GM12874 (cell line): ENCODE data around the gene FRS3.

Experiments used
- CTCF ChIP-seq: IDR thresholded peaks from 2 replicates; pipeline ENCODE4 v1.5.1; 2011; ENCODE audit warnings: low read depth, mild to moderate bottlenecking, control low read depth, low read length, moderate library complexity; ENCODE audit not compliant: insufficient read depth

Gene FRS3

GRCh38 chr6:41750374-41750773, 29.3 kb downstream of the FRS3 start:
- TF ChIP-seq CTCF = no peak

DNA sequence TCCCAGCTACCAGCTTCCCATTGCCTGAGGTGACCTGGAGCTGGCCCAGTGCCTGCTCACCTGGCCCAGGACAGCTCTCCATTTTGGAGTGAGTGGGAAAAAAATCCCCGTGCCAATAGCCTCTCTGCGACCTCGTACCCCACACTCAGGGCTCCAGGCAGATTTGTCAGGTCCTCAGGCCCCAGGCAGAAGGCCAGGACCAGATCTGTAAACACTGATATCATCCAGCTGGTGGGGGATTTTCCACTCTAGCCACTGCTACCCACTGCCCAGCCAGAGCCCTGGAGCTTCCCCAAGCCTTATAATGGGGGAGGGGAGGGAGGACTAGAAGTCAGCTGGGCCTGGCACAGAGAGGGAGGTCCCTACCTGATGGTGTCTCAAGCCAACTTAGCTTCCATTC, 31.2 kb downstream of the FRS3 start:
- no peak for TF ChIP-seq CTCF

GRCh38 chr6:41748102-41748477, 31.6 kb downstream of the FRS3 start:
- no peak for TF ChIP-seq CTCF

DNA sequence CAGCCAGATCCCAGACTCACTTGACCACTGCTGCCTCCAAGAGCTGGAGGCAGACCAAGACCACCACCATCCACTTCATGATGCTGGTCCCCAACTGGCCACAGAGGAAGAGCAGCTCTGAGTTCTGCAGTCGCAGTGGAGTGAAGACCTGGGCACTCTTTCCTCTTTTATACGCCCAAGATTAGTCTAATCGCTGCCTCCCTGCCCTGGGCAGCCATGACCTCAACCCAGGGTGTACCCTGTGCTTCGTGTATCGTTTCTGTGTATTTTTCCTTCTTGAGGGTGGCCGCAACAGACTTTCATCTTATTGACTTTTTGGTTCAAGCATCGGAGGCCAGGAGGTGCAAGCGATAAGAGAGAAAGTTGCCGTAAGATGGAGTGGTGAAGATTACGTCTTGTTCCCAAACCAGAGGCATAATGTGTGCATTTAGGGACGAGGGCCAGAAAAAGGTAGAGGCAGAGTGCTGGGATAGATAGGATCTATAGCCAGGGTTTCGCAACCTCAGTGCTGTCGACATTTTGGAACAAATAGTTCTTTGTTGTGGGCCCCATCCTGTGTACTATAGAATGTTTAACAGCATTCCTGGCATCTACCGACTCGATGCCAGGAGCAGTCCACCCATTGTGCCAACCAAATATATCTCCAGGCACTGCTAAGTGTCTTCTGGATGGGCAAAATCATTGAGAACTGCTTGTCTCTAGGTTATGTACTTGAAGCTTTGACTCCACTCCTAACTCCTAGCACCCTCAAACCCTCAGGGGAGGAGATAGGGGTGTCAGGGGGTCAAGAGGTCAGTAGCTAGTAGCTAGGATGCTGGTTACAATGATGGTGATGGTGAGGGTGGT, 32.2 kb downstream of the FRS3 start, which contains the start of gene PGC:
Gene PGC (minus strand): TSS at position 142 of the 846 bp plus-strand sequence. CDS start 63 bp downstream, at position 79.
- TF ChIP-seq CTCF = no peak

- TF ChIP-seq CTCF = no peak
Observed at GRCh38 chr6:41746107-41746506, 33.6 kb downstream of the FRS3 start.

GRCh38 chr6:41744236-41744787, 35.4 kb downstream of the FRS3 start:
- no peak for TF ChIP-seq CTCF

- TF ChIP-seq CTCF = no peak
Observed at GRCh38 chr6:41743406-41744235, 36.1 kb downstream of the FRS3 start.
